K562 (cell line): ENCODE data around the gene SERINC5. TPM values are rescaled to one million over a fixed set of nuclear protein-coding genes. Genes with fewer than 3 reads are reported as not detected.
A peak's percentile ranks its signal among the peaks of the same experiment; 100 is the strongest.

Experiments used
- BRD9 ChIP-seq: fragments of 450-650 bp; IDR thresholded peaks from 2 replicates; pipeline ENCODE4 v1.6.1; 2018; ENCODE audit warnings: low read depth; ENCODE audit not compliant: partially characterized antibody
- CHD2 ChIP-seq: IDR thresholded peaks from 2 replicates; pipeline ENCODE4 v1.6.1; 2011; ENCODE audit warnings: low read depth, low read length
- NFATC3 ChIP-seq: fragments of 450-650 bp; IDR thresholded peaks from 2 replicates; pipeline ENCODE4 v1.6.1; 2017; ENCODE audit warnings: mild to moderate bottlenecking
- POLR2B ChIP-seq: fragments of 450-650 bp; IDR thresholded peaks from 2 replicates; pipeline ENCODE4 v1.6.1; 2018; ENCODE audit warnings: low read depth; ENCODE audit not compliant: partially characterized antibody
- SMAD4 ChIP-seq: fragments of 250-450 bp; sonication (Bioruptor Pico); conservative IDR thresholded peaks from 2 replicates; pipeline ENCODE4 v1.8.0; 2021; ENCODE audit warnings: inconsistent platforms, mild to moderate bottlenecking, moderate library complexity
- XRCC5 ChIP-seq: fragments of 200-400 bp; formaldehyde crosslinking; IDR thresholded peaks from 2 replicates; pipeline ENCODE4 v1.6.1; 2017; ENCODE audit warnings: low read depth, mild to moderate bottlenecking, low read length
- polyA plus RNA-seq, 8 experiments: library from polyadenylated mRNA; depleted of rRNA in 4 of 8; stranded (reverse) in 5 of 8; unstranded in 3 of 8; fragments of >200 nt; fragmentation: Nextera tagmentation in 2 of 8; fragmentation: Illumina TruSeq in 1 of 8; extraction: Ambion mirVana in 2 of 8; extraction: Trizol in 1 of 8; gene quantifications; 2 replicates each; pipeline versions ENCODE4 v1.2.1 to v1.2.3, GENCODE V29; 2011 to 2014; ENCODE audit warnings: inconsistent platforms in 1 of 8, missing spikeins in 1 of 8
- total RNA-seq, 7 experiments: library from RNA; depleted of rRNA in 6 of 7; stranded (reverse); fragments of >200 nt in 6 of 7; fragmentation: Illumina TruSeq in 2 of 7; extraction: Trizol in 2 of 7; gene quantifications; 2 replicates each; pipeline versions ENCODE4 v1.2.1 to v1.2.3, GENCODE V29; 2011 to 2021; ENCODE audit warnings: low replicate concordance in 1 of 7
- TF ChIP-seq, protein P1 (sequence below): sonication (generic); formaldehyde crosslinking; IDR thresholded peaks from 2 replicates; pipeline ENCODE4 v1.8.0; 2023; ENCODE audit warnings: missing genetic modification reagents, mild to moderate bottlenecking, borderline replicate concordance
- TF ChIP-seq, protein P2 (sequence below): fragments of 450-650 bp; IDR thresholded peaks from 2 replicates; pipeline ENCODE4 v1.6.1; 2018; ENCODE audit not compliant: partially characterized antibody
- TF ChIP-seq, protein P3 (sequence below): conservative IDR thresholded peaks from 2 replicates; pipeline ENCODE4 v1.6.1; 2011; ENCODE audit warnings: low read depth, mild to moderate bottlenecking, low read length; ENCODE audit not compliant: control insufficient read depth
- TF ChIP-seq, protein P4 (sequence below): fragments of 250-450 bp; sonication (Bioruptor Pico); IDR thresholded peaks from 2 replicates; pipeline ENCODE4 v1.4.0; 2020; ENCODE audit warnings: mild to moderate bottlenecking, moderate library complexity, borderline replicate concordance

SERINC5 gene
- total and polyA plus RNA-seq, 9 of the 15 experiments (the other 6 are each of a cell fraction or from before 2014, with no cell fraction given): 1.4 to 7.9 (median 3.7) TPM

DNA sequence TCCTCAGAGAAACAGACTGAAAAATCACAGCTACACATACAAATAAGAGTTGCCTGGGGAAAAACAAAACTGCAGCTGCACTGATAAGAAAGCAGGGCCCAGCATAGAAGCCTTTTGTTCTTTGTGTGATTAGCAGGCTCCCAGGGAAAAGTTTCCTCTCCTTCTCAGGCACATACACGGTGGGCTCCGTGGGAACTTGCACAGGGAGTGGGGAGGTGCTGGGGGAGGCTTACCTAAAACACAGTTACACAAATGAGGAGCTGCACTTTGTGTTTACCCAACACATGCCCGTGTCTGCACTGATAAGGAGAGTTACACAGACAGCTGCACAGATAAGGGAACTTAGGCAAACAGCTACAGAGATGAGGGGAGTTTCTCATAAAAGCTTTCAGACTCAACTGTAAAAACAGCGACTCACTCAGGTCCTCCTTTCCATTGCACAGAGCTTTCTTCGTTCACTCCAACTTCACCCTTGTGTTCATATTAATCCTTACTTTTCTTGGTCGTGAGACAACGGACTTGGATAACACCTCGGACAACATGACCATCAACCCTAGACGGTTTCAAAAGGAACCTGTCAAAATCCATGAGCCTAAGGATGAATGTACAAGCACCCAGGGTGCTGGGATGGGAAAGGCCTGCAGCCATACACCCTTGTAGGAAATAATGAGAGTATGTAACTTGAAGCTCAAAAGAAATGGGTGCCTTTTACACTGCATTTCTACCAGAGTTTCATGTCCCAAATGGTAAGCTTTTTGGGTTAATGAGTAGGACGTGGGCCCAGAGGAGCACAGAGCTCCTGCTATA is 50.8 kb downstream of the SERINC5 start (continued):
- TF ChIP-seq, protein P1, sequence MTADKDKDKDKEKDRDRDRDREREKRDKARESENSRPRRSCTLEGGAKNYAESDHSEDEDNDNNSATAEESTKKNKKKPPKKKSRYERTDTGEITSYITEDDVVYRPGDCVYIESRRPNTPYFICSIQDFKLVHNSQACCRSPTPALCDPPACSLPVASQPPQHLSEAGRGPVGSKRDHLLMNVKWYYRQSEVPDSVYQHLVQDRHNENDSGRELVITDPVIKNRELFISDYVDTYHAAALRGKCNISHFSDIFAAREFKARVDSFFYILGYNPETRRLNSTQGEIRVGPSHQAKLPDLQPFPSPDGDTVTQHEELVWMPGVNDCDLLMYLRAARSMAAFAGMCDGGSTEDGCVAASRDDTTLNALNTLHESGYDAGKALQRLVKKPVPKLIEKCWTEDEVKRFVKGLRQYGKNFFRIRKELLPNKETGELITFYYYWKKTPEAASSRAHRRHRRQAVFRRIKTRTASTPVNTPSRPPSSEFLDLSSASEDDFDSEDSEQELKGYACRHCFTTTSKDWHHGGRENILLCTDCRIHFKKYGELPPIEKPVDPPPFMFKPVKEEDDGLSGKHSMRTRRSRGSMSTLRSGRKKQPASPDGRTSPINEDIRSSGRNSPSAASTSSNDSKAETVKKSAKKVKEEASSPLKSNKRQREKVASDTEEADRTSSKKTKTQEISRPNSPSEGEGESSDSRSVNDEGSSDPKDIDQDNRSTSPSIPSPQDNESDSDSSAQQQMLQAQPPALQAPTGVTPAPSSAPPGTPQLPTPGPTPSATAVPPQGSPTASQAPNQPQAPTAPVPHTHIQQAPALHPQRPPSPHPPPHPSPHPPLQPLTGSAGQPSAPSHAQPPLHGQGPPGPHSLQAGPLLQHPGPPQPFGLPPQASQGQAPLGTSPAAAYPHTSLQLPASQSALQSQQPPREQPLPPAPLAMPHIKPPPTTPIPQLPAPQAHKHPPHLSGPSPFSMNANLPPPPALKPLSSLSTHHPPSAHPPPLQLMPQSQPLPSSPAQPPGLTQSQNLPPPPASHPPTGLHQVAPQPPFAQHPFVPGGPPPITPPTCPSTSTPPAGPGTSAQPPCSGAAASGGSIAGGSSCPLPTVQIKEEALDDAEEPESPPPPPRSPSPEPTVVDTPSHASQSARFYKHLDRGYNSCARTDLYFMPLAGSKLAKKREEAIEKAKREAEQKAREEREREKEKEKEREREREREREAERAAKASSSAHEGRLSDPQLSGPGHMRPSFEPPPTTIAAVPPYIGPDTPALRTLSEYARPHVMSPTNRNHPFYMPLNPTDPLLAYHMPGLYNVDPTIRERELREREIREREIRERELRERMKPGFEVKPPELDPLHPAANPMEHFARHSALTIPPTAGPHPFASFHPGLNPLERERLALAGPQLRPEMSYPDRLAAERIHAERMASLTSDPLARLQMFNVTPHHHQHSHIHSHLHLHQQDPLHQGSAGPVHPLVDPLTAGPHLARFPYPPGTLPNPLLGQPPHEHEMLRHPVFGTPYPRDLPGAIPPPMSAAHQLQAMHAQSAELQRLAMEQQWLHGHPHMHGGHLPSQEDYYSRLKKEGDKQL (CRISPR knock-in tag): no peak
- TF ChIP-seq SMAD4 (CRISPR knock-in tag): peak; percentile 97
- TF ChIP-seq BRD9: no peak
- TF ChIP-seq, protein P2, sequence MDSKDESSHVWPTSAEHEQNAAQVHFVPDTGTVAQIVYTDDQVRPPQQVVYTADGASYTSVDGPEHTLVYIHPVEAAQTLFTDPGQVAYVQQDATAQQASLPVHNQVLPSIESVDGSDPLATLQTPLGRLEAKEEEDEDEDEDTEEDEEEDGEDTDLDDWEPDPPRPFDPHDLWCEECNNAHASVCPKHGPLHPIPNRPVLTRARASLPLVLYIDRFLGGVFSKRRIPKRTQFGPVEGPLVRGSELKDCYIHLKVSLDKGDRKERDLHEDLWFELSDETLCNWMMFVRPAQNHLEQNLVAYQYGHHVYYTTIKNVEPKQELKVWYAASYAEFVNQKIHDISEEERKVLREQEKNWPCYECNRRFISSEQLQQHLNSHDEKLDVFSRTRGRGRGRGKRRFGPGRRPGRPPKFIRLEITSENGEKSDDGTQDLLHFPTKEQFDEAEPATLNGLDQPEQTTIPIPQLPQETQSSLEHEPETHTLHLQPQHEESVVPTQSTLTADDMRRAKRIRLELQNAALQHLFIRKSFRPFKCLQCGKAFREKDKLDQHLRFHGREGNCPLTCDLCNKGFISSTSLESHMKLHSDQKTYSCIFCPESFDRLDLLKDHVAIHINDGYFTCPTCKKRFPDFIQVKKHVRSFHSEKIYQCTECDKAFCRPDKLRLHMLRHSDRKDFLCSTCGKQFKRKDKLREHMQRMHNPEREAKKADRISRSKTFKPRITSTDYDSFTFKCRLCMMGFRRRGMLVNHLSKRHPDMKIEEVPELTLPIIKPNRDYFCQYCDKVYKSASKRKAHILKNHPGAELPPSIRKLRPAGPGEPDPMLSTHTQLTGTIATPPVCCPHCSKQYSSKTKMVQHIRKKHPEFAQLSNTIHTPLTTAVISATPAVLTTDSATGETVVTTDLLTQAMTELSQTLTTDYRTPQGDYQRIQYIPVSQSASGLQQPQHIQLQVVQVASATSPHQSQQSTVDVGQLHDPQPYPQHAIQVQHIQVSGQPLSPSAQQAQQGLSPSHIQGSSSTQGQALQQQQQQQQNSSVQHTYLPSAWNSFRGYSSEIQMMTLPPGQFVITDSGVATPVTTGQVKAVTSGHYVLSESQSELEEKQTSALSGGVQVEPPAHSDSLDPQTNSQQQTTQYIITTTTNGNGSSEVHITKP: peak; percentile 55
- TF ChIP-seq POLR2B: no peak
- no peak for TF ChIP-seq CHD2
- TF ChIP-seq, protein P3, sequence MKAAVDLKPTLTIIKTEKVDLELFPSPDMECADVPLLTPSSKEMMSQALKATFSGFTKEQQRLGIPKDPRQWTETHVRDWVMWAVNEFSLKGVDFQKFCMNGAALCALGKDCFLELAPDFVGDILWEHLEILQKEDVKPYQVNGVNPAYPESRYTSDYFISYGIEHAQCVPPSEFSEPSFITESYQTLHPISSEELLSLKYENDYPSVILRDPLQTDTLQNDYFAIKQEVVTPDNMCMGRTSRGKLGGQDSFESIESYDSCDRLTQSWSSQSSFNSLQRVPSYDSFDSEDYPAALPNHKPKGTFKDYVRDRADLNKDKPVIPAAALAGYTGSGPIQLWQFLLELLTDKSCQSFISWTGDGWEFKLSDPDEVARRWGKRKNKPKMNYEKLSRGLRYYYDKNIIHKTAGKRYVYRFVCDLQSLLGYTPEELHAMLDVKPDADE: no peak
- TF ChIP-seq, protein P4, sequence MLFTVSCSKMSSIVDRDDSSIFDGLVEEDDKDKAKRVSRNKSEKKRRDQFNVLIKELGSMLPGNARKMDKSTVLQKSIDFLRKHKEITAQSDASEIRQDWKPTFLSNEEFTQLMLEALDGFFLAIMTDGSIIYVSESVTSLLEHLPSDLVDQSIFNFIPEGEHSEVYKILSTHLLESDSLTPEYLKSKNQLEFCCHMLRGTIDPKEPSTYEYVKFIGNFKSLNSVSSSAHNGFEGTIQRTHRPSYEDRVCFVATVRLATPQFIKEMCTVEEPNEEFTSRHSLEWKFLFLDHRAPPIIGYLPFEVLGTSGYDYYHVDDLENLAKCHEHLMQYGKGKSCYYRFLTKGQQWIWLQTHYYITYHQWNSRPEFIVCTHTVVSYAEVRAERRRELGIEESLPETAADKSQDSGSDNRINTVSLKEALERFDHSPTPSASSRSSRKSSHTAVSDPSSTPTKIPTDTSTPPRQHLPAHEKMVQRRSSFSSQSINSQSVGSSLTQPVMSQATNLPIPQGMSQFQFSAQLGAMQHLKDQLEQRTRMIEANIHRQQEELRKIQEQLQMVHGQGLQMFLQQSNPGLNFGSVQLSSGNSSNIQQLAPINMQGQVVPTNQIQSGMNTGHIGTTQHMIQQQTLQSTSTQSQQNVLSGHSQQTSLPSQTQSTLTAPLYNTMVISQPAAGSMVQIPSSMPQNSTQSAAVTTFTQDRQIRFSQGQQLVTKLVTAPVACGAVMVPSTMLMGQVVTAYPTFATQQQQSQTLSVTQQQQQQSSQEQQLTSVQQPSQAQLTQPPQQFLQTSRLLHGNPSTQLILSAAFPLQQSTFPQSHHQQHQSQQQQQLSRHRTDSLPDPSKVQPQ (CRISPR knock-in tag): no peak
- no peak for TF ChIP-seq XRCC5
- TF ChIP-seq NFATC3: no peak
